Fibroblast of mammary gland (primary cell): ENCODE measurements around the gene PYCARD.

ENCODE experiments used
- DNase-seq: peaks from one replicate; pipeline ENCODE4 v3.0.0-alpha.2; 2010; ENCODE audit warnings: low read depth
- H3K4me3 ChIP-seq: 2 replicates; pipeline ENCODE4 v1.5.1; 2011; ENCODE audit warnings: low read depth, mild to moderate bottlenecking, low read length, moderate library complexity; ENCODE audit not compliant: control insufficient read depth
- CTCF ChIP-seq: conservative IDR thresholded peaks from 2 replicates; pipeline ENCODE4 v1.5.1; 2011; ENCODE audit warnings: low read depth, low read length, inconsistent platforms; ENCODE audit not compliant: control insufficient read depth, insufficient read depth

The PYCARD gene

GRCh38 chr16:31243734-31244670 lies 41.4 kb upstream of the PYCARD start:
- DNase-seq, result no peak
- H3K4me3 ChIP-seq, result no peak overlapping the region
- TF ChIP-seq CTCF, result no peak

- no peak overlapping the region for H3K4me3 ChIP-seq
- DNase-seq, result peak; percentile 42
- no peak for TF ChIP-seq CTCF
Measured at GRCh38 chr16:31242206-31242605, 39.6 kb upstream of the PYCARD start.

GRCh38 chr16:31238041-31238440 lies 35.5 kb upstream of the PYCARD start:
- no peak for DNase-seq
- no peak for TF ChIP-seq CTCF
- H3K4me3 ChIP-seq, result no peak overlapping the region

- H3K4me3 ChIP-seq, result no peak overlapping the region
- no peak for TF ChIP-seq CTCF
- DNase-seq, result no peak
Measured at GRCh38 chr16:31229501-31229900, 26.9 kb upstream of the PYCARD start.

GRCh38 chr16:31228206-31228605 lies 25.6 kb upstream of the PYCARD start:
- TF ChIP-seq CTCF, result no peak
- H3K4me3 ChIP-seq, result no peak overlapping the region
- DNase-seq, result no peak

GRCh38 chr16:31225193-31225592 lies 22.6 kb upstream of the PYCARD start:
- no peak overlapping the region for H3K4me3 ChIP-seq
- DNase-seq, result no peak
- no peak for TF ChIP-seq CTCF
